ENCODE measurements around the gene QKI.

DNA sequence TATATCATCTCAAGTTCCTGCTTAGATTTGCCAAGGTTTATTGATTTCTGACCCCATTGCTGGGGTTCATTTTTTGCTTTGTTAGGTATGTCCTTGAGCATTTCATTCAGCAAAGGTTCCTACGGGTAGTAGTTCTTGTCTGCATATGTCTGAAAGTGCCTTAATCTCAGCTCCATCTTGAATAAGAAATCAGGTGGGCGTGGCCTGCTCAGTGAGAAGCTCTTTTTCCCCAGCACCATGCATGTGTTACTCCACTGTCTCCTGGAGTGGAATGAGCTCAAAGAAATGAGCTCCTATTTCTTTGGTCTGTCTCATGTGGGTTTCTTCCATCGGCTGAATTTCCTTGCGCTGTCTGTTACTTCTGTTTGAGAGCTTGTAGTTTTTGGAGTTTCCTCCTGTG, 201.9 kb downstream of the QKI start:
- TF ChIP-seq, protein P1, sequence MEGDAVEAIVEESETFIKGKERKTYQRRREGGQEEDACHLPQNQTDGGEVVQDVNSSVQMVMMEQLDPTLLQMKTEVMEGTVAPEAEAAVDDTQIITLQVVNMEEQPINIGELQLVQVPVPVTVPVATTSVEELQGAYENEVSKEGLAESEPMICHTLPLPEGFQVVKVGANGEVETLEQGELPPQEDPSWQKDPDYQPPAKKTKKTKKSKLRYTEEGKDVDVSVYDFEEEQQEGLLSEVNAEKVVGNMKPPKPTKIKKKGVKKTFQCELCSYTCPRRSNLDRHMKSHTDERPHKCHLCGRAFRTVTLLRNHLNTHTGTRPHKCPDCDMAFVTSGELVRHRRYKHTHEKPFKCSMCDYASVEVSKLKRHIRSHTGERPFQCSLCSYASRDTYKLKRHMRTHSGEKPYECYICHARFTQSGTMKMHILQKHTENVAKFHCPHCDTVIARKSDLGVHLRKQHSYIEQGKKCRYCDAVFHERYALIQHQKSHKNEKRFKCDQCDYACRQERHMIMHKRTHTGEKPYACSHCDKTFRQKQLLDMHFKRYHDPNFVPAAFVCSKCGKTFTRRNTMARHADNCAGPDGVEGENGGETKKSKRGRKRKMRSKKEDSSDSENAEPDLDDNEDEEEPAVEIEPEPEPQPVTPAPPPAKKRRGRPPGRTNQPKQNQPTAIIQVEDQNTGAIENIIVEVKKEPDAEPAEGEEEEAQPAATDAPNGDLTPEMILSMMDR (IDR thresholded peaks at IDR 0.05): no peak
- TF ChIP-seq POLR2A (IDR thresholded peaks at IDR 0.05): no peak
